BE2C (cell line): ENCODE results near the gene LDB3. TPM values are rescaled to one million over a fixed set of nuclear protein-coding genes. Genes with fewer than 3 reads are reported as not detected.
A peak's percentile ranks its signal among the peaks of the same experiment; 100 is the strongest.

ENCODE experiments used
- DNase-seq: peaks from one replicate; pipeline ENCODE4 v3.0.0-alpha.2; 2020
- H3K27me3 ChIP-seq: fragments of 250-450 bp; sonication (Bioruptor Pico); 2 replicates; pipeline ENCODE4 v1.5.1; 2020; ENCODE audit warnings: mild to moderate bottlenecking
- H3K36me3 ChIP-seq: fragments of 250-450 bp; sonication (Bioruptor Pico); 2 replicates; pipeline ENCODE4 v1.5.1; 2020; ENCODE audit warnings: mild to moderate bottlenecking
- H3K4me1 ChIP-seq: fragments of 250-450 bp; sonication (Bioruptor Pico); 2 replicates; pipeline ENCODE4 v1.5.1; 2020
- H3K4me3 ChIP-seq: 2 replicates; pipeline ENCODE4 v1.5.1; 2011; ENCODE audit warnings: low read depth, low read length
- H3K9me3 ChIP-seq: fragments of 250-450 bp; sonication (Bioruptor Pico); 2 replicates; pipeline ENCODE4 v1.5.1; 2020
- polyA plus RNA-seq: library from polyadenylated mRNA; unstranded; fragments of >200 nt; gene quantifications from one replicate; pipeline ENCODE4 v1.2.1, GENCODE V29; 2012; ENCODE audit warnings: low read depth, missing spikeins; ENCODE audit not compliant: insufficient read length, insufficient read depth
- TF ChIP-seq, protein P1 (sequence below): IDR thresholded peaks from 2 replicates; pipeline ENCODE4 v1.5.1; 2012; ENCODE audit warnings: mild to moderate bottlenecking, low read depth, low read length

The LDB3 gene
- polyA plus RNA-seq = 1.9 TPM

GRCh38 chr10:86668297-86669165 lies at the start of gene LDB3:
TSS of gene LDB3 (plus strand) at chr10:86668511. CDS start at chr10:86668692, 181 bp downstream.
- TF ChIP-seq, protein P1, sequence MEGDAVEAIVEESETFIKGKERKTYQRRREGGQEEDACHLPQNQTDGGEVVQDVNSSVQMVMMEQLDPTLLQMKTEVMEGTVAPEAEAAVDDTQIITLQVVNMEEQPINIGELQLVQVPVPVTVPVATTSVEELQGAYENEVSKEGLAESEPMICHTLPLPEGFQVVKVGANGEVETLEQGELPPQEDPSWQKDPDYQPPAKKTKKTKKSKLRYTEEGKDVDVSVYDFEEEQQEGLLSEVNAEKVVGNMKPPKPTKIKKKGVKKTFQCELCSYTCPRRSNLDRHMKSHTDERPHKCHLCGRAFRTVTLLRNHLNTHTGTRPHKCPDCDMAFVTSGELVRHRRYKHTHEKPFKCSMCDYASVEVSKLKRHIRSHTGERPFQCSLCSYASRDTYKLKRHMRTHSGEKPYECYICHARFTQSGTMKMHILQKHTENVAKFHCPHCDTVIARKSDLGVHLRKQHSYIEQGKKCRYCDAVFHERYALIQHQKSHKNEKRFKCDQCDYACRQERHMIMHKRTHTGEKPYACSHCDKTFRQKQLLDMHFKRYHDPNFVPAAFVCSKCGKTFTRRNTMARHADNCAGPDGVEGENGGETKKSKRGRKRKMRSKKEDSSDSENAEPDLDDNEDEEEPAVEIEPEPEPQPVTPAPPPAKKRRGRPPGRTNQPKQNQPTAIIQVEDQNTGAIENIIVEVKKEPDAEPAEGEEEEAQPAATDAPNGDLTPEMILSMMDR = no peak
- Histone ChIP-seq H3K36me3 (no peaks in the 10 kb centered on the region; the same call in 1 of the 2 replicates), H3K9me3 (no peaks in the 10 kb centered on the region), H3K27me3 (no peaks in the 10 kb centered on the region), H3K4me1 (peaks cover 59% of the 10 kb centered on the region), H3K4me3 (peak within 1 kb of the TSS; percentile 49)
- DNase-seq = peak; percentile 93

DNA sequence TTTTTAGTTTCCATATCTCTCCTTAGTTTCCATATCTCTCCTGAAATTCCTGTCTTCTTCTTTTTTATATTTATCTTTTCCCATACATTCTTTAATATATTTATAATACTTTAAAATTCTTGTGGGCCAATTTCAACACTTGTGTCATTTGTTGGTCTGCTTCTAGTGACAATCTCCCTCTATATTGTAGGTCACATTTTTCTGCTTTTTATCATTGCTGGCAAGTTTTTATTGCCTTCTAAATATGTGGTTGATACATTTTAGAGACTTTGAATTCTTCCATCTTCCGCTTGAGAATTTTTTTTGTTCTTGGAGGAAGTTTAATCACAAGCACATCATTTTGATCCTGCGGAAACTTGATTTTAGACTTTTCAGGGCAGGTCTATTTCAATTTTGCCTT lies 40.0 kb upstream of the LDB3 start:
- no peak for DNase-seq
- Histone ChIP-seq H3K4me3 (no peak overlapping the region), H3K36me3 (no peaks in the 10 kb centered on the region), H3K27me3 (no peaks in the 10 kb centered on the region), H3K9me3 (no peaks in the 10 kb centered on the region), H3K4me1 (no peaks in the 10 kb centered on the region)
- TF ChIP-seq, protein P1 = no peak

- Histone ChIP-seq H3K27me3 (no peaks in the 10 kb centered on the region), H3K9me3 (no peaks in the 10 kb centered on the region), H3K36me3 (no peaks in the 10 kb centered on the region), H3K4me1 (no peaks in the 10 kb centered on the region), H3K4me3 (no peak overlapping the region)
- DNase-seq = no peak
- TF ChIP-seq, protein P1 = no peak
Measured at GRCh38 chr10:86630079-86630478, 38.2 kb upstream of the LDB3 start.

DNA sequence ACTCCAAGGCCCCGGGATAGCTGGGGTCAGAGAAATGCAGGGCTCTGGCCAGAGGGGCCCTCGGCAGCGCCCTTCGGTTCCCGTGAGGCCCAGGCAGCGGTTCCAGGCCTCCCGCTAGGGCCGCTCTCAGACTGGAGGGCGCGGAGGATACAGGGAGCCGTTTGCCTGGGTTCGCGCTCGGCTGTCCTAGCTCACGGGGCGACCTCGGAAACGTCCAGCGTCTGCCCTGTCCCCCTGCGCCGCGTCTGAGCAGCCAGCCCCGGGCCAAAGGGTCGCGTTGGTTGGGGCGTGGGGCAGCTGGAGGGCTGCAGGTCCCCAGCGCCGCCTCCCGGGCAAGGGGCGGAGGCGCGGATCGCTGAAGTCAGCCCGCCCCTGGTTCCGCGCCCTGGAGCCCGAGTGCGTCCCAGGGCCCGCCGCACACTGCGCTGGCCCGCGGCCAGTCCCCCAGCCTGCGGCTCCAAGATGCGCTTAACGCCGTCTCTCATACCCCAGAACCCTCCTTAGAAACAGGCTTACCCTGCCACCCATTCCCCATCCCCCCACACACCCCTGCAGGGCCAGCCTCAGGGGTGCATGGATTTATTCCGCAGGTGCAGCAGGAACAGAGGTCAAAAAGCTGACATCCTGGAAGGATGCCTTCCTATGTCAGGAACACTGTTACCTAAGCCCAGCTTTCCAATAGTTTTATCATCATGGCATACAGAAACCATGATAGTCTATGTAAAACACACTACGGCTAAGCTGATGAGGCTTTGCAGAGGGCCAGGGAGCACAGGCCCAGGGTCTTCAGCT lies 36.1 kb upstream of the LDB3 start:
- TF ChIP-seq, protein P1 = no peak

GRCh38 chr10:86632951-86633350 lies 35.4 kb upstream of the LDB3 start:
- DNase-seq = no peak
- no peaks in the 10 kb centered on the region for H3K9me3 ChIP-seq
- H3K27me3 ChIP-seq = no peaks in the 10 kb centered on the region
- no peak overlapping the region for H3K4me3 ChIP-seq
- TF ChIP-seq, protein P1 = no peak
- H3K4me1 ChIP-seq = no peaks in the 10 kb centered on the region
- H3K36me3 ChIP-seq = no peaks in the 10 kb centered on the region

More for the DNA sequence above, 36.1 kb upstream of the LDB3 start:
- DNase-seq = no peak
- no peaks in the 10 kb centered on the region for H3K36me3 ChIP-seq
- no peaks in the 10 kb centered on the region for H3K4me1 ChIP-seq
- no peaks in the 10 kb centered on the region for H3K9me3 ChIP-seq
- no peaks in the 10 kb centered on the region for H3K27me3 ChIP-seq
- H3K4me3 ChIP-seq = no peak overlapping the region
